Ascending aorta (tissue), 2 donors: ENCODE measurements around the gene SMLR1. TPM values are rescaled to one million over a fixed set of nuclear protein-coding genes. Genes with fewer than 3 reads are reported as not detected.

ENCODE experiments used
- DNase-seq, 2 donors: peaks; one replicate each; pipeline ENCODE4 v3.0.0-alpha.2; 2019; ENCODE audit warnings: low spot score in 2 of 2
- H3K27ac ChIP-seq, 2 donors: fragments of 200-600 bp; sonication (generic); one replicate each; pipeline ENCODE4 v1.5.1; 2016 to 2017; ENCODE audit warnings: mild to moderate bottlenecking in 1 of 2
- H3K27me3 ChIP-seq: fragments of 200-600 bp; sonication (generic); one replicate; pipeline ENCODE4 v1.5.1; 2017
- H3K36me3 ChIP-seq, 2 donors: fragments of 200-600 bp; sonication (generic); one replicate each; pipeline ENCODE4 v1.5.1; 2016
- H3K4me1 ChIP-seq, 2 donors: fragments of 200-600 bp; sonication (generic); one replicate each; pipeline ENCODE4 v1.5.1; 2016 to 2017; ENCODE audit warnings: mild to moderate bottlenecking in 1 of 2
- H3K4me3 ChIP-seq, 2 donors: fragments of 200-600 bp; sonication (generic); one replicate each; pipeline ENCODE4 v1.5.1; 2016 to 2017; ENCODE audit warnings: mild to moderate bottlenecking in 1 of 2
- H3K9me3 ChIP-seq, 2 donors: fragments of 200-600 bp; sonication (generic); one replicate each; pipeline ENCODE4 v1.5.1; 2016
- intact Hi-C: fragments of 100-400 bp; cut with DNase I; formaldehyde crosslinking; loops from one replicate; pipeline ENCODE4 v1.15.1; 2023
- total RNA-seq: library from RNA; depleted of rRNA; stranded (reverse); fragments of >200 nt; gene quantifications from one replicate; pipeline ENCODE4 v1.1.0, GENCODE V29; 2016
- TF ChIP-seq, protein P1 (sequence below), 3 experiments: fragments of 200-600 bp in 2 of 3; fragments of 450-650 bp in 1 of 3; sonication (generic) in 2 of 3; IDR thresholded peaks; one replicate each; pipeline ENCODE4 v1.5.1; 2016 to 2019; ENCODE audit warnings: antibody characterized with exemption in 3 of 3, mild to moderate bottlenecking in 1 of 3, moderate library complexity in 1 of 3

The SMLR1 gene
- not detected for total RNA-seq

GRCh38 chr6:130827247-130828149, at the start of gene SMLR1:
Gene SMLR1, plus strand, starts transcription at chr6:130827406. Its CDS starts 8 bp downstream, at chr6:130827414.
- H3K36me3 ChIP-seq = no peaks in the 10 kb centered on the region
- no peaks in the 10 kb centered on the region for H3K4me1 ChIP-seq
- H3K4me3 ChIP-seq = no peak within 1 kb of the TSS
- TF ChIP-seq, protein P1, sequence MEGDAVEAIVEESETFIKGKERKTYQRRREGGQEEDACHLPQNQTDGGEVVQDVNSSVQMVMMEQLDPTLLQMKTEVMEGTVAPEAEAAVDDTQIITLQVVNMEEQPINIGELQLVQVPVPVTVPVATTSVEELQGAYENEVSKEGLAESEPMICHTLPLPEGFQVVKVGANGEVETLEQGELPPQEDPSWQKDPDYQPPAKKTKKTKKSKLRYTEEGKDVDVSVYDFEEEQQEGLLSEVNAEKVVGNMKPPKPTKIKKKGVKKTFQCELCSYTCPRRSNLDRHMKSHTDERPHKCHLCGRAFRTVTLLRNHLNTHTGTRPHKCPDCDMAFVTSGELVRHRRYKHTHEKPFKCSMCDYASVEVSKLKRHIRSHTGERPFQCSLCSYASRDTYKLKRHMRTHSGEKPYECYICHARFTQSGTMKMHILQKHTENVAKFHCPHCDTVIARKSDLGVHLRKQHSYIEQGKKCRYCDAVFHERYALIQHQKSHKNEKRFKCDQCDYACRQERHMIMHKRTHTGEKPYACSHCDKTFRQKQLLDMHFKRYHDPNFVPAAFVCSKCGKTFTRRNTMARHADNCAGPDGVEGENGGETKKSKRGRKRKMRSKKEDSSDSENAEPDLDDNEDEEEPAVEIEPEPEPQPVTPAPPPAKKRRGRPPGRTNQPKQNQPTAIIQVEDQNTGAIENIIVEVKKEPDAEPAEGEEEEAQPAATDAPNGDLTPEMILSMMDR (IDR thresholded peaks at IDR 0.05) = no peak
- no peak within 1 kb of the TSS for H3K27ac ChIP-seq
- H3K9me3 ChIP-seq = no peaks in the 10 kb centered on the region
- no peak for DNase-seq
- H3K27me3 ChIP-seq = no peaks in the 10 kb centered on the region
- intact Hi-C loops = no loop called here

- Histone ChIP-seq H3K27me3 (no peaks in the 10 kb centered on the region), H3K36me3 (no peaks in the 10 kb centered on the region), H3K9me3 (no peaks in the 10 kb centered on the region), H3K4me3 (no peak overlapping the region), H3K27ac (no peak overlapping the region), H3K4me1 (no peaks in the 10 kb centered on the region)
- TF ChIP-seq, protein P1 (IDR thresholded peaks at IDR 0.05) = no peak
- intact Hi-C loops = no loop called here
- no peak for DNase-seq
Measured at GRCh38 chr6:130778946-130779657, 48.1 kb upstream of the SMLR1 start.

DNA sequence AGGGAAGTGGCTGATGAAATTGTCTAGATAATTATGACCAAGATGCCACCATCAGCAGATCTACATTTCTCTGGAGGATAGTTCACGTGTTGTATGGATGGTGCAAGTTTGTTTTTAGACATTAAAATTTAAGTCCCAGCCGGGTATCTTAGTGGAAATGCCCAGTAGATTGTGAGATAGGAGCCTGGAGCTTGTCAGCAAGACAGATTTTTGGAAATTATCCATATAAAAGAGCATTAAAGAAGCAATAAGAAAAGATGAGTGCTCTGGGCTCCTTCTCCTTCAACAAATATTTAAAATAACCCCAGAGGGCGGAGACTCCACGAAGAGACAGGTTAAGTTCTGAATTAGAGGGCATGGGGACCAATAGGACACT, 47.6 kb upstream of the SMLR1 start:
- H3K27me3 ChIP-seq = no peaks in the 10 kb centered on the region

DNA sequence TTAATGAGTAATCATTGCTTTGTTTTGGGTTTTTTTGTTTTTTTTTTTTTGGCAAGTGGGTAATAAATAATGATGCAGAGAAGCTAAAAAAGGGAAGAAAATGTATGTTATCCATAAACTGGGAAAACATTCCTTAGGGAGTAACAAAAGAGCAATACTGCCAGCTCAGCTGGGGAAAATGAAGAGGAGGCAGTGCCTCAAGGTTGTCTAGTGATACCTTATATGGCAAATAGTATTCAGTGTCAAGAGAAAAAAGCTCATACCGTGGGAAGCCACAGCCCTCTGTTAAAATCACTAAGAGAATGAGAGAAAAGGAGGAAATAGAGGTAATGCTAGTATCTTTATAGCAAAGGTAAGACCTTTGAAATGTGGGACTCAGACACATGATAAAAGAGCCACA, 47.1 kb upstream of the SMLR1 start:
- Histone ChIP-seq H3K36me3 (no peaks in the 10 kb centered on the region), H3K27ac (no peak overlapping the region), H3K4me3 (no peak overlapping the region), H3K4me1 (no peaks in the 10 kb centered on the region), H3K9me3 (no peaks in the 10 kb centered on the region), H3K27me3 (no peaks in the 10 kb centered on the region)
- TF ChIP-seq, protein P1 (IDR thresholded peaks at IDR 0.05) = no peak
- no peak for DNase-seq
- intact Hi-C loops = no loop called here

More for the DNA sequence above, 47.6 kb upstream of the SMLR1 start:
- Histone ChIP-seq H3K36me3 (no peaks in the 10 kb centered on the region), H3K9me3 (no peaks in the 10 kb centered on the region), H3K4me1 (no peaks in the 10 kb centered on the region), H3K4me3 (no peak overlapping the region), H3K27ac (no peak overlapping the region)
- TF ChIP-seq, protein P1 (IDR thresholded peaks at IDR 0.05) = no peak
- no peak for DNase-seq
- intact Hi-C loops = no loop called here

DNA sequence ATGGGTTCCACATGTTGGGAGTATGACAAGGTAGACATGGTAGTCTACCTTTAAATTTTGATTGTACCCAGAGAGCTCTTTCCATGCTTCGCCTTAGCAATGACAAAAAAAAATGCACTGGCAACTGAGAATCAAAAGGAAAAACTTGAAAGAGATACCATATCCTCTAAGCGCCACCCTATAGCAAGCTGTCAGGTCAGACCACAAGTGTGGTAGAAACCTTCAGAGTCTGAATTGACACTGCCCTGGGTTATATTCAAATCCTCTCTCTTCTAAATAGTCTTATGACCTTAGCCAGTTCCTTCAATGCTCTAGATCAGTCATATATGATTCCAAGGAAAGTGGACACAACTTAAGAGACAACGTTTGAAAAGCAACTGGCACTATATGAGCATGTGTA, 45.6 kb upstream of the SMLR1 start:
- H3K27me3 ChIP-seq = no peaks in the 10 kb centered on the region
- H3K4me1 ChIP-seq = no peaks in the 10 kb centered on the region
- no peaks in the 10 kb centered on the region for H3K36me3 ChIP-seq
- DNase-seq = no peak
- H3K9me3 ChIP-seq = no peaks in the 10 kb centered on the region
- intact Hi-C loops = no loop called here
- H3K4me3 ChIP-seq = no peak overlapping the region
- TF ChIP-seq, protein P1 (IDR thresholded peaks at IDR 0.05) = no peak
- H3K27ac ChIP-seq = no peak overlapping the region
